Activated CD8-positive, alpha-beta memory T cell treated with anti-CD3 and anti-CD28 coated beads, Interleukin-2, amount 50 U/mL, for 48 hours (primary cell): ENCODE measurements around the gene RING1.

Source experiments
- DNase-seq: peaks from one replicate; pipeline ENCODE4 v3.0.0-alpha.2; 2020

RING1 gene

GRCh38 chr6:33249732-33250630 lies 41.7 kb downstream of the RING1 start:
- no peak for DNase-seq

DNA sequence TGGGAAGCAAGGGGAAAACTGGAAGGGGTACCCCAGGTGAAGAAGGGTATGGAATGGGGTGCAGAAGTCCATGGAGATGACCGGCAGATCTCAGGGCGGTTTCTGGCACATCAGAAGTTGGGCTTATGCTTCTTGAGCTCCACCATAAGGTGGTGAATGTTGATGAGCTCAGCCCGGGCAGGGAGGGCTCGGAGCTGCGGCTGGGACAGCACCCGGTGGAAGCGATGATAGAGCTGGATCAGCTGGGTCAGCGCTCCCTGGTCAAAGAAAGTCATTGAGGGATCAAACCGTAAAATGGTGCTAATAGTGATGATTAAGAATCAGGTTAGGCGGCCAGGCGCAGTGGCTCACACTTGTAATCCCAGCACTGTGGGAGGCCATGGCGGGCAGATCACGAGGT lies 42.4 kb downstream of the RING1 start:
- no peak for DNase-seq

DNA sequence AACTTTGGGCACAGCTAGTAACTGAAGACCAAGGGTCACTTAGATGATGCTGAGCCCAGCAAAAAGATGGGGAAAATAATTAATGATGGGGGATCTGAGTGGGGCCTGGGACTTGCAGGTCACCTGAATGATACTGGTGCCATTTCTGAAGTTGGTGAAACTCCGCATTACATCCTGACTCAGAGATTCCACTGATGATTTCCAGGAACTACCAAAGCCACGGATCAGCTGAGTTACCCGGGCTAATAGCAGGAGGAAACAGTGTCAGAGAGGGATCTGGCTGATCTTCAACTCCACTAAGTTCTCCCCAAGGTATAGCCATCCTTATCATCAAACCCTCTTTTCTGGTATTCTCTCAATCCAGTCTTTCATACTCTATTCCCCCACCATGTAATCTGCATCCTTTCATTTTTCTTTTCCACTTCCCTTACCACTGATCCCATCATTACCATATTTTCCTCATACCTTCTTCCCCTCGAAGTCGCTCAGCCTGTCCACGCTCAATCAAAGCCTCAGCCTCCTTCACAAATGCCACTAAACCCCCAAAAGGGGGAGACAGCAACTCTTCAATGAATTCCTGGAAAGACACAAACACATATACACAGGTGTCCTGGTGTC lies 43.2 kb downstream of the RING1 start:
- DNase-seq: no peak

DNA sequence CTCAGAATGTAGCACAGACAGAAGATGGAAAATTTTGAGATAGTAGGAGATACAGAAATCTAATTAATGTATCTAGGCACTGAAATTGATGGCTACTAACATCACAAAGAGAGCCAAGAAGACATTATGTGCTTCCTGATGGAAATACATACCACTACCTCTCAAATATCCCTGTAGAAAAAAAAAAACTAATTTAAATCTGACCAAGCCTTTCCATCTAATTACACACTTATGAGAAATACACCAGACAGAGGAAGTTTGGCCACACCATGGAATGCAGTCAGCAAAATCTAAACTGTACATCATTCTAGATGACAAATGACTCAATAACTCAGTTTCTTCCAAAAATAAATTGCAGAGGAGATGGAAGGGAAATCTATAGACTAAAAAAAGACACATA lies 44.5 kb downstream of the RING1 start:
- DNase-seq: no peak

GRCh38 chr6:33254591-33254990 lies 46.3 kb downstream of the RING1 start:
- DNase-seq: no peak

DNA sequence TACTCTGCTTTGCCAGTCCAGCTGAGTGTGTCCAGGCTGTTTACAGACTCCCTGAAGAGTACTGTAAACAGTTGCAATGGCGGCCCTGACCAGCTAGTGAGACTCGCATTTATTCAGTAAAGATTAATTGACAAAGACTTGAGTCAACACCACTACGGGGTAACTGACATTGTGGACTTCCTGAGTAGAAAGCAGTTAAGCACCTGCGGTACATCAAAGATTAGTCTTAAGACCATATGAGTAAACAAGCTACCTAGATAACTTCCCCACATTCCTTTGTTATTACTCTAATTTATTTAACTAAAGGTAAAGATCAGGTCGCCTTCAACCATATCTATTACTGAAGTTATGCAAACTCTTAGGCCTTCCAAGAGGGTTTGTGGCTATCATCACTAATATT lies 50.7 kb downstream of the RING1 start:
- no peak for DNase-seq
